A549 (cell line): ENCODE data around the gene TSSC4. TPM values are rescaled to one million over a fixed set of nuclear protein-coding genes. Genes with fewer than 3 reads are reported as not detected.

Experiments used
- ATAC-seq, 2 experiments: fragments of 200-7000 bp in 1 of 2; fragments of >200 bp in 1 of 2; cut with Nextera tagmentation in 1 of 2; cut with Tn5 transposase in 1 of 2; 3 replicates each; pipeline versions ENCODE4 v1.8.0 to v1.9.1; 2018 to 2020; ENCODE audit warnings: mild to moderate bottlenecking in 1 of 2, moderate library complexity in 1 of 2
- CTCF ChIA-PET: fragments of 300-600 bp; sonication (Branson Sonifier 250); formaldehyde crosslinking; extraction: SDS; loops from one replicate; lab custom pipeline; 2021; ENCODE audit warnings: antibody characterized with exemption, inconsistent platforms; lab: Yijun Ruan, JAX
- POLR2A ChIA-PET: fragments of 350-600 bp; formaldehyde crosslinking; extraction: SDS; loops from one replicate; lab custom pipeline; 2021; ENCODE audit warnings: antibody characterized with exemption, inconsistent platforms; lab: Yijun Ruan, JAX
- DNase-seq, 2 experiments: peaks; one replicate each; pipeline versions ENCODE4 v3.0.0 to v3.0.0-alpha.2; 2011 to 2016; ENCODE audit warnings: low read depth in 1 of 2, low spot score in 1 of 2
- FAIRE-seq: peaks from 2 replicates; lab custom pipeline; 2011; peaks lifted over from hg19 to GRCh38; lab: Jason Lieb, UNC
- H3K27ac ChIP-seq, 2 experiments: fragments of >200 bp; sonication (Bioruptor Twin); formaldehyde crosslinking; 3 replicates each; pipeline ENCODE4 v1.5.1; 2016 to 2017
- H3K4me1 ChIP-seq: fragments of >200 bp; sonication (Bioruptor Twin); formaldehyde crosslinking; 3 replicates; pipeline ENCODE4 v1.6.1; 2016
- H3K4me2 ChIP-seq: fragments of >200 bp; sonication (Bioruptor Twin); formaldehyde crosslinking; 3 replicates; pipeline ENCODE4 v1.6.1; 2016
- H3K4me3 ChIP-seq: fragments of >200 bp; sonication (Bioruptor Twin); formaldehyde crosslinking; 3 replicates; pipeline ENCODE4 v1.5.1; 2016
- H3K9me3 ChIP-seq: fragments of >200 bp; sonication (Bioruptor Twin); formaldehyde crosslinking; 3 replicates; pipeline ENCODE4 v1.6.1; 2016
- GATA3 ChIP-seq: IDR thresholded peaks from 2 replicates; pipeline ENCODE4 v1.6.1; 2012; ENCODE audit warnings: borderline replicate concordance
- HOXA7 ChIP-seq: fragments of 250-450 bp; sonication (Bioruptor Pico); IDR thresholded peaks from 2 replicates; pipeline ENCODE4 v1.5.0; 2020; ENCODE audit warnings: mild to moderate bottlenecking, moderate library complexity
- MAZ ChIP-seq: fragments of 150-350 bp; IDR thresholded peaks from 2 replicates; pipeline ENCODE4 v1.6.1; 2014; ENCODE audit warnings: antibody characterized with exemption, low read depth, low read length, borderline replicate concordance
- MYC ChIP-seq: IDR thresholded peaks from 2 replicates; pipeline ENCODE4 v1.6.1; 2012; ENCODE audit warnings: mild to moderate bottlenecking, inconsistent platforms, low read length, improper control_type of control experiment, borderline replicate concordance
- NPAS2 ChIP-seq: fragments of 250-450 bp; sonication (Bioruptor Pico); IDR thresholded peaks from 2 replicates; pipeline ENCODE4 v1.8.0; 2022; ENCODE audit warnings: mild to moderate bottlenecking, moderate library complexity, borderline replicate concordance
- PHF8 ChIP-seq: fragments of 200-600 bp; sonication (generic); IDR thresholded peaks from 2 replicates; pipeline ENCODE4 v1.6.1; 2016; ENCODE audit warnings: low read depth, mild to moderate bottlenecking, antibody characterized with exemption, moderate library complexity, borderline replicate concordance
- RCOR1 ChIP-seq: fragments of 150-350 bp; IDR thresholded peaks from 2 replicates; pipeline ENCODE4 v1.6.1; 2014; ENCODE audit warnings: antibody characterized with exemption, low read length, low read depth
- ZNF302 ChIP-seq: fragments of 250-450 bp; sonication (Bioruptor Pico); IDR thresholded peaks from 2 replicates; pipeline ENCODE4 v1.9.0; 2021; ENCODE audit warnings: inconsistent platforms, mild to moderate bottlenecking, moderate library complexity
- WGBS: methylation state at CpG from one replicate; pipeline ENCODE4 v1.1.6; 2017; ENCODE audit errors: missing lambda C conversion rate; 5-methylcytosine and 5-hydroxymethylcytosine counted together
- polyA plus RNA-seq, 4 experiments: library from polyadenylated mRNA; depleted of rRNA in 3 of 4; stranded (reverse); fragments of >200 nt; fragmentation: RNase III in 1 of 4; extraction: RNeasy Plus Mini Kit Qiagen cat#74134 plus additional on column Dnase treatment in 1 of 4; gene quantifications; 2 replicates in 3 of 4; 3 replicates in 1 of 4; pipeline ENCODE4 v1.2.3, GENCODE V29; 2011 to 2017
- TF ChIP-seq, protein P1 (sequence below): IDR thresholded peaks from 2 replicates; pipeline ENCODE4 v1.6.1; 2012
- TF ChIP-seq, protein P2 (sequence below): fragments of 200-600 bp; sonication (generic); IDR thresholded peaks from 2 replicates; pipeline ENCODE4 v1.6.1; 2016; ENCODE audit warnings: antibody characterized with exemption, mild to moderate bottlenecking, moderate library complexity
- TF ChIP-seq, protein P3 (sequence below): fragments of 450-650 bp; IDR thresholded peaks from 2 replicates; pipeline ENCODE4 v1.6.1; 2014; ENCODE audit warnings: antibody characterized with exemption
- TF ChIP-seq, protein P4 (sequence below): fragments of 150-350 bp; IDR thresholded peaks from 2 replicates; pipeline ENCODE4 v1.6.1; 2014; ENCODE audit warnings: low read depth, mild to moderate bottlenecking, low read length
- TF ChIP-seq, protein P5 (sequence below): fragments of >200 bp; sonication (Bioruptor Twin); formaldehyde crosslinking; IDR thresholded peaks from 2 replicates; pipeline ENCODE4 v1.6.1; 2016
- TF ChIP-seq, protein P6 (sequence below): IDR thresholded peaks from 2 replicates; pipeline ENCODE4 v1.6.1; 2012
- TF ChIP-seq, protein P7 (sequence below): fragments of 250-450 bp; sonication (Bioruptor Pico); IDR thresholded peaks from 2 replicates; pipeline ENCODE4 v1.5.0; 2021; ENCODE audit warnings: mild to moderate bottlenecking, moderate library complexity, borderline replicate concordance

Gene TSSC4
- polyA plus RNA-seq, 2 of the 4 experiments (the other 2 are of a cell fraction): 21.8 to 45.5 TPM

DNA sequence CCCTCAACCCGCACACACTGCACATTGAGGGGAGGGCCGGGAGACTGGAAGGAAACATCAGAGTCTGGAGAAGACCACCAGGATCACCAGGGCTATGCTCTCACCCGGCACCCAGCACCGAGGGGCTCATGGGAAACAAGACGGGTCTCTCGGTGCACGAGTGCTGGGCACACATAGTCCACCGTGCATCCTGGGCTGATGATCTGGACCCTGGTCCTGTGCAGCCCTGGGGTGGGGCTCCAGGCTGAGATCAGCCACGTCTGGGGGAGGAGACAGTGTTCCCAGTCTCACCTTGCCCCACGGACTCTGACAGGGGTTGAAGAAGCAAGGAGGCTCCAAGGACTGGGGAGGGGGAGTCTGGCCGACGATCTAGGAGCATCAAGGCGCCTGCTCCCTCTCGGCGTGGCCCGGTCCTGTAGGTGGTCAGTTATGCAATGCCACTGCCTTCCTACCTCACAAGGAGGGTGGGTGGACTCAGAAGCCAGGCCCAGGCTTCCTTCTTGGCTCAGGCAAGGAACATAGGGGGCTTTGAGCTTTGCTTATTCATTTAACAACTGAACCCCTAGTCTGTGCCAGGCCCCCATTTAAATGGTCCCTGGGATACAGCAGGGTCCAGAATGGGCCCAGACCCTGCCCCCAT, 34.9 kb upstream of the TSSC4 start:
- 49% methylated on average over 10 of the region's 16 CpGs for WGBS
- ATAC-seq: no peak

DNA sequence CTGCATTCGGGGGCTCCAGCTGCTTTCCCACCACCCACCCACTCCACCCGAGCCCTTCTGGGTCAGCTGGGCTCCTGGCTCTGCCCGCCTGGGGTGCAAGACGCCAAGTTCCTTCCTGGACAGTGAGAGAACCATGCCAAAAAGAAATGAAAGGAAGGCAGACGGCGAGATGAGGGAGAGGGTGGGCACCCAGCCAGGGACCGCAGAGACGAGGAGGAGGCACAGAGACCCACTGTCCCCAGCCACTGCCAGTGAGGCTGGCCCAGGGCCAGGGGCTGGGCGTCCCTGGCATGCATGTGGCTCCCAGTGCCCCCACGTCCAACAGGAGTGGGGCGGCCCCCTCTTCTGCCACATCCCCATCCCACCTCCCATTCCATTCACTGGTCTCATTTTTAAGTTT, 34.3 kb upstream of the TSSC4 start:
- Histone ChIP-seq H3K9me3 (no peaks in the 10 kb centered on the region), H3K4me1 (no peaks in the 10 kb centered on the region), H3K4me2 (no peak overlapping the region), H3K27ac (no peak overlapping the region), H3K4me3 (no peak overlapping the region)
- FAIRE-seq: no peak
- no peak for TF ChIP-seq HOXA7 (CRISPR knock-in tag)
- no peak for TF ChIP-seq NPAS2 (CRISPR knock-in tag)
- TF ChIP-seq, protein P1, sequence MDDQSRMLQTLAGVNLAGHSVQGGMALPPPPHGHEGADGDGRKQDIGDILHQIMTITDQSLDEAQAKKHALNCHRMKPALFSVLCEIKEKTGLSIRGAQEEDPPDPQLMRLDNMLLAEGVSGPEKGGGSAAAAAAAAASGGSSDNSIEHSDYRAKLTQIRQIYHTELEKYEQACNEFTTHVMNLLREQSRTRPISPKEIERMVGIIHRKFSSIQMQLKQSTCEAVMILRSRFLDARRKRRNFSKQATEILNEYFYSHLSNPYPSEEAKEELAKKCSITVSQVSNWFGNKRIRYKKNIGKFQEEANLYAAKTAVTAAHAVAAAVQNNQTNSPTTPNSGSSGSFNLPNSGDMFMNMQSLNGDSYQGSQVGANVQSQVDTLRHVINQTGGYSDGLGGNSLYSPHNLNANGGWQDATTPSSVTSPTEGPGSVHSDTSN: no peak
- TF ChIP-seq, protein P2, sequence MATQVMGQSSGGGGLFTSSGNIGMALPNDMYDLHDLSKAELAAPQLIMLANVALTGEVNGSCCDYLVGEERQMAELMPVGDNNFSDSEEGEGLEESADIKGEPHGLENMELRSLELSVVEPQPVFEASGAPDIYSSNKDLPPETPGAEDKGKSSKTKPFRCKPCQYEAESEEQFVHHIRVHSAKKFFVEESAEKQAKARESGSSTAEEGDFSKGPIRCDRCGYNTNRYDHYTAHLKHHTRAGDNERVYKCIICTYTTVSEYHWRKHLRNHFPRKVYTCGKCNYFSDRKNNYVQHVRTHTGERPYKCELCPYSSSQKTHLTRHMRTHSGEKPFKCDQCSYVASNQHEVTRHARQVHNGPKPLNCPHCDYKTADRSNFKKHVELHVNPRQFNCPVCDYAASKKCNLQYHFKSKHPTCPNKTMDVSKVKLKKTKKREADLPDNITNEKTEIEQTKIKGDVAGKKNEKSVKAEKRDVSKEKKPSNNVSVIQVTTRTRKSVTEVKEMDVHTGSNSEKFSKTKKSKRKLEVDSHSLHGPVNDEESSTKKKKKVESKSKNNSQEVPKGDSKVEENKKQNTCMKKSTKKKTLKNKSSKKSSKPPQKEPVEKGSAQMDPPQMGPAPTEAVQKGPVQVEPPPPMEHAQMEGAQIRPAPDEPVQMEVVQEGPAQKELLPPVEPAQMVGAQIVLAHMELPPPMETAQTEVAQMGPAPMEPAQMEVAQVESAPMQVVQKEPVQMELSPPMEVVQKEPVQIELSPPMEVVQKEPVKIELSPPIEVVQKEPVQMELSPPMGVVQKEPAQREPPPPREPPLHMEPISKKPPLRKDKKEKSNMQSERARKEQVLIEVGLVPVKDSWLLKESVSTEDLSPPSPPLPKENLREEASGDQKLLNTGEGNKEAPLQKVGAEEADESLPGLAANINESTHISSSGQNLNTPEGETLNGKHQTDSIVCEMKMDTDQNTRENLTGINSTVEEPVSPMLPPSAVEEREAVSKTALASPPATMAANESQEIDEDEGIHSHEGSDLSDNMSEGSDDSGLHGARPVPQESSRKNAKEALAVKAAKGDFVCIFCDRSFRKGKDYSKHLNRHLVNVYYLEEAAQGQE: no peak
- no peak for TF ChIP-seq RCOR1
- TF ChIP-seq PHF8: no peak
- TF ChIP-seq, protein P3, sequence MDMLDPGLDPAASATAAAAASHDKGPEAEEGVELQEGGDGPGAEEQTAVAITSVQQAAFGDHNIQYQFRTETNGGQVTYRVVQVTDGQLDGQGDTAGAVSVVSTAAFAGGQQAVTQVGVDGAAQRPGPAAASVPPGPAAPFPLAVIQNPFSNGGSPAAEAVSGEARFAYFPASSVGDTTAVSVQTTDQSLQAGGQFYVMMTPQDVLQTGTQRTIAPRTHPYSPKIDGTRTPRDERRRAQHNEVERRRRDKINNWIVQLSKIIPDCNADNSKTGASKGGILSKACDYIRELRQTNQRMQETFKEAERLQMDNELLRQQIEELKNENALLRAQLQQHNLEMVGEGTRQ: no peak
- TF ChIP-seq, protein P4, sequence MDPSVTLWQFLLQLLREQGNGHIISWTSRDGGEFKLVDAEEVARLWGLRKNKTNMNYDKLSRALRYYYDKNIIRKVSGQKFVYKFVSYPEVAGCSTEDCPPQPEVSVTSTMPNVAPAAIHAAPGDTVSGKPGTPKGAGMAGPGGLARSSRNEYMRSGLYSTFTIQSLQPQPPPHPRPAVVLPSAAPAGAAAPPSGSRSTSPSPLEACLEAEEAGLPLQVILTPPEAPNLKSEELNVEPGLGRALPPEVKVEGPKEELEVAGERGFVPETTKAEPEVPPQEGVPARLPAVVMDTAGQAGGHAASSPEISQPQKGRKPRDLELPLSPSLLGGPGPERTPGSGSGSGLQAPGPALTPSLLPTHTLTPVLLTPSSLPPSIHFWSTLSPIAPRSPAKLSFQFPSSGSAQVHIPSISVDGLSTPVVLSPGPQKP: no peak
- POLR2A ChIA-PET: interaction anchor here (2.1 kb wide), 1 partner anchor 11 kb away, joined by 10 read pairs; the partner anchor contains the start of gene CD81
- no peak for ATAC-seq
- CTCF ChIA-PET: interaction anchor here (1.6 to 3.3 kb wide), 4 partner anchors 12 to 61 kb away, joined by 4 to 12 read pairs (median 4); partner anchors contain the start of gene TSSC4
- DNase-seq: no peak
- 49% methylated on average over 9 of the region's 11 CpGs for WGBS

More for the DNA sequence above, 34.9 kb upstream of the TSSC4 start:
- DNase-seq (no peak), FAIRE-seq (no peak)
- no peaks in the 10 kb centered on the region for H3K4me1 ChIP-seq
- H3K4me2 ChIP-seq: no peak overlapping the region
- POLR2A ChIA-PET: no interaction called here
- H3K4me3 ChIP-seq: no peak overlapping the region
- no peak for TF ChIP-seq MAZ
- TF ChIP-seq MYC: no peak
- TF ChIP-seq ZNF302 (CRISPR knock-in tag): no peak
- TF ChIP-seq, protein P5, sequence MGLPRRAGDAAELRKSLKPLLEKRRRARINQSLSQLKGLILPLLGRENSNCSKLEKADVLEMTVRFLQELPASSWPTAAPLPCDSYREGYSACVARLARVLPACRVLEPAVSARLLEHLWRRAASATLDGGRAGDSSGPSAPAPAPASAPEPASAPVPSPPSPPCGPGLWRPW: no peak
- no peak for TF ChIP-seq HOXA7 (CRISPR knock-in tag)
- TF ChIP-seq GATA3: no peak
- TF ChIP-seq, protein P6, sequence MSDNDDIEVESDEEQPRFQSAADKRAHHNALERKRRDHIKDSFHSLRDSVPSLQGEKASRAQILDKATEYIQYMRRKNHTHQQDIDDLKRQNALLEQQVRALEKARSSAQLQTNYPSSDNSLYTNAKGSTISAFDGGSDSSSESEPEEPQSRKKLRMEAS: no peak
- TF ChIP-seq, protein P7, sequence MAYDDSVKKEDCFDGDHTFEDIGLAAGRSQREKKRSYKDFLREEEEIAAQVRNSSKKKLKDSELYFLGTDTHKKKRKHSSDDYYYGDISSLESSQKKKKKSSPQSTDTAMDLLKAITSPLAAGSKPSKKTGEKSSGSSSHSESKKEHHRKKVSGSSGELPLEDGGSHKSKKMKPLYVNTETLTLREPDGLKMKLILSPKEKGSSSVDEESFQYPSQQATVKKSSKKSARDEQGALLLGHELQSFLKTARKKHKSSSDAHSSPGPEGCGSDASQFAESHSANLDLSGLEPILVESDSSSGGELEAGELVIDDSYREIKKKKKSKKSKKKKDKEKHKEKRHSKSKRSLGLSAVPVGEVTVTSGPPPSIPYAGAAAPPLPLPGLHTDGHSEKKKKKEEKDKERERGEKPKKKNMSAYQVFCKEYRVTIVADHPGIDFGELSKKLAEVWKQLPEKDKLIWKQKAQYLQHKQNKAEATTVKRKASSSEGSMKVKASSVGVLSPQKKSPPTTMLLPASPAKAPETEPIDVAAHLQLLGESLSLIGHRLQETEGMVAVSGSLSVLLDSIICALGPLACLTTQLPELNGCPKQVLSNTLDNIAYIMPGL (CRISPR knock-in tag): no peak
- no peak overlapping the region for H3K27ac ChIP-seq
- H3K9me3 ChIP-seq: no peaks in the 10 kb centered on the region
- CTCF ChIA-PET: interaction anchor here (1.6 kb wide), 1 partner anchor 35 kb away, joined by 4 read pairs; the partner anchor contains the start of gene TSSC4
